Measurements from ENCODE around the gene ALS2CL.
A peak's percentile ranks its signal among the peaks of the same experiment; 100 is the strongest.

The ALS2CL gene

DNA sequence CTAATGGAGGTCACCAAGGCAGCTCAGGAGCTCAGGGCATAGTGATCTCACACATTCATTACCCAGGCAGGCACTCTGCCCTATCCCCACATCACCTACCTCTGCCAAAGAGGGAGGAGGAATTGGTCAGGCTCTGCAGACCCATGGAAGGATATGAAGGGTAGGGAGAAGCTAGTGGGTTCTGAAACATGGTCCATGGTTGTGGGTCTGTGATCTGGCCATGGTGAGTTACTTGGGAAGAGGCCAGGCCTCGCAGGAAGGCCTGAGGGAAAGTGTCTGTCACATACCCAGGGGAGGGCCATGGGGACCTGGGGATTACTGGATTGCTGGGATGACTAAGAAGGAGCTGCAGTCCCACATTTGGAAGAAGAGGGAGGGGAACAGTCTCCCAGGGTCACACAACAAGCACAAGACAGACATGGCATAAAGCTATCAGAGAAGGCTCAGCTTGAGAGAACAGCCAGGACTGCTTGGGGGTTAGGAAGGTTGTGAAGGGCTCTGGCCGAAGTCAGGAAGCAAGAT lies 25.6 kb upstream of the ALS2CL start:
- Histone ChIP-seq H3K27me3 (ENCODE audit: insufficient read depth, low read depth, severe bottlenecking) (no peaks in the 10 kb centered on the region), H3K9me3 (ENCODE audit: severe bottlenecking) (no peaks in the 10 kb centered on the region), H3K36me3 (no peaks in the 10 kb centered on the region), H3K27ac (no peak overlapping the region), H3K4me3 (ENCODE audit: low read depth, low read length) (no peak overlapping the region)
- TF ChIP-seq, protein P1, sequence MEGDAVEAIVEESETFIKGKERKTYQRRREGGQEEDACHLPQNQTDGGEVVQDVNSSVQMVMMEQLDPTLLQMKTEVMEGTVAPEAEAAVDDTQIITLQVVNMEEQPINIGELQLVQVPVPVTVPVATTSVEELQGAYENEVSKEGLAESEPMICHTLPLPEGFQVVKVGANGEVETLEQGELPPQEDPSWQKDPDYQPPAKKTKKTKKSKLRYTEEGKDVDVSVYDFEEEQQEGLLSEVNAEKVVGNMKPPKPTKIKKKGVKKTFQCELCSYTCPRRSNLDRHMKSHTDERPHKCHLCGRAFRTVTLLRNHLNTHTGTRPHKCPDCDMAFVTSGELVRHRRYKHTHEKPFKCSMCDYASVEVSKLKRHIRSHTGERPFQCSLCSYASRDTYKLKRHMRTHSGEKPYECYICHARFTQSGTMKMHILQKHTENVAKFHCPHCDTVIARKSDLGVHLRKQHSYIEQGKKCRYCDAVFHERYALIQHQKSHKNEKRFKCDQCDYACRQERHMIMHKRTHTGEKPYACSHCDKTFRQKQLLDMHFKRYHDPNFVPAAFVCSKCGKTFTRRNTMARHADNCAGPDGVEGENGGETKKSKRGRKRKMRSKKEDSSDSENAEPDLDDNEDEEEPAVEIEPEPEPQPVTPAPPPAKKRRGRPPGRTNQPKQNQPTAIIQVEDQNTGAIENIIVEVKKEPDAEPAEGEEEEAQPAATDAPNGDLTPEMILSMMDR (IDR thresholded peaks at IDR 0.05; ENCODE audit: low read depth, low read length) = no peak
- no peak for DNase-seq

DNA sequence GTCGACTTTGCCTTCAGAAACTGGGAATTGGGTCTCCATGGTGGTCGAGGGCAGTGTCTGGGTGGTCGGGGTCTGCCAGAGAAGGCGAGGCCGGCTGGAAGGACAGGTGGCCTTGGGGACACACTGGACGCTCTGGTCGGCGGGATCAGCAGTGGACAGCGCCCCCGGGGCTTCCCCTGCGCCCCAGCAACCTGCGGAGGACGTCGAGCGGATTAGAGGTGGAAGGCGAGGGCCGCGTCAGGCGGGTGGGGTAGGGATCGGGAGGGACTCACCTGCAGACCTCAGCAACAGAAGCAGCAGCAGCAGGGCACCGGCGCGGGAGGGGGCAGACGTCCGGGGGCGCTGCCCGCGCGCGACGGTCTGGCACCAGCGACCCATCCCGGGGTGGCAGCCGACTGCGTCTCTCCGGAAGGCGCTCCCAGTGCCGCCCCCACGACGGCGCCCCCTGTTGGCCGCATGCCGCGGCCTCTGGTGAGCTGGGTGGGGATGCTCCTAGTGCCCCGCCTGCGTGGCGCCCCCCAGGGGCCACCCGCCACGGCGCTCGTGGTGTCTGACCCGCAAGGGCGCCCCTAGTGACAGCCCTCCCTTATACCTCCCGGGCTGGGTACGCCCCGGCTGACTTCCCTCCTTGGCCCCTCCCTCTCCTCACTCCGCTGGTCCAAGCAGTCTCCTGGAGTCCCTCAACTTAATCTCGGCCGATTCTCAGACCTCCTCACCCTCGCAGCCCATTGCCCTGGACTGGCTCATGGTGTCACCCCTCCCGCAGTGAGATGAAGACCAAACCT lies 24.2 kb upstream of the ALS2CL start, which contains the start of gene PRSS50:
Gene PRSS50 (minus strand): TSS at position 423 of the 785 bp plus-strand sequence. CDS start 45 bp downstream, at position 378.
- no peaks in the 10 kb centered on the region for H3K9me3 ChIP-seq (ENCODE audit: severe bottlenecking)

DNA sequence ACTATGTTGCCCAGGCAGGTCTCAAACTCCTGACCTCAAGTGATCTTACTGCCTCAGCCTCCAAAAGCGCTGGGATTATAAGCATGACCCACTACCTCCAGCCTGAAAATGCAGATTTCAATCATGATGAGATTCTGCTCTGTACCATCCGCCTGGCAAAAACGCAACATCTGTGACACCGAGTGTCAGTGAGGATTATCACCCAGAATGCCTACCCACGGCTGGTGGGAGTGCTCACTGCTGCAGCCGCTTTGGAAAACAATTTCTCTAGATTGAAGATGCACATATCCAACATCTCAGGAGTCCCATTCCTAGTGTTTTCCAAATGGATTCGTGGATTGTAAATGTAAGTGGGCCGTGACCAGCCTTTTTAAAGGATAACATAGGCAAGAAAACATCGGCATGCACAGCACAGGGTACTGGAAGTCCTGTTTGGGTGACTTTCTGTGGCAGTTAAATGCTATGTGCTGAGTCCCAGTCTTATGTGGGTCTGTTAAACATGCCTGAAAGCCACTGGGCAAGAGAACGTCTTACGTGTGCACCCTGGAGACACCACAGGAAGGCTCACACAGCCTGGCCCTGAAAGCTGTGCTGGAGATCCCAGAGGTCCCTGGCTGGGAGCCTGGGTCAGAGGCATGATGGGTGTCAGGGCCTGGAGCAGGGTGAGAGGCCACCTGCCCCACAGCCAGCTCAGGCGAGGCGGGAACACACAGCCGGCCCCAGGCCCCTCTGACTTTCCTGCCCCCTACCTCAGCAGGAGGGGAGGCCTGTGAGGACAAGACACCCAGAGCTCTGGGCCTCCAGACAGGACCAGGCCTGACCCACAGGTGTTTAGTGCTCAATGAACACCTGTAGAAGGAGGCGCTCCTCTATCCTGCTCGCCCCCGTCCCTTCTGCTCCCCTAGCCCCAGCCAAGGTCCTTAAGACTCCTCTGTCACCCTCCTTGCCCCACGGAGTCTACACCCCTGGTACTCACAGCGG lies 23.3 kb upstream of the ALS2CL start:
- no peaks in the 10 kb centered on the region for H3K9me3 ChIP-seq (ENCODE audit: severe bottlenecking)
- H3K27ac ChIP-seq = no peak overlapping the region
- TF ChIP-seq, protein P1 (IDR thresholded peaks at IDR 0.05; ENCODE audit: low read depth, low read length) = no peak
- no peaks in the 10 kb centered on the region for H3K27me3 ChIP-seq (ENCODE audit: insufficient read depth, low read depth, severe bottlenecking)
- H3K4me3 ChIP-seq (ENCODE audit: low read depth, low read length) = no peak overlapping the region
- no peak for DNase-seq
- H3K36me3 ChIP-seq = no peaks in the 10 kb centered on the region

More for the DNA sequence above, 24.2 kb upstream of the ALS2CL start, which contains the start of gene PRSS50:
- no peak within 1 kb of the TSS for H3K27ac ChIP-seq
- H3K4me3 ChIP-seq (ENCODE audit: low read depth, low read length) = no peak within 1 kb of the TSS
- TF ChIP-seq, protein P1 (IDR thresholded peaks at IDR 0.05; ENCODE audit: low read depth, low read length) = peak; percentile 52
- H3K36me3 ChIP-seq = no peaks in the 10 kb centered on the region
- no peak for DNase-seq
- no peaks in the 10 kb centered on the region for H3K27me3 ChIP-seq (ENCODE audit: insufficient read depth, low read depth, severe bottlenecking)

DNA sequence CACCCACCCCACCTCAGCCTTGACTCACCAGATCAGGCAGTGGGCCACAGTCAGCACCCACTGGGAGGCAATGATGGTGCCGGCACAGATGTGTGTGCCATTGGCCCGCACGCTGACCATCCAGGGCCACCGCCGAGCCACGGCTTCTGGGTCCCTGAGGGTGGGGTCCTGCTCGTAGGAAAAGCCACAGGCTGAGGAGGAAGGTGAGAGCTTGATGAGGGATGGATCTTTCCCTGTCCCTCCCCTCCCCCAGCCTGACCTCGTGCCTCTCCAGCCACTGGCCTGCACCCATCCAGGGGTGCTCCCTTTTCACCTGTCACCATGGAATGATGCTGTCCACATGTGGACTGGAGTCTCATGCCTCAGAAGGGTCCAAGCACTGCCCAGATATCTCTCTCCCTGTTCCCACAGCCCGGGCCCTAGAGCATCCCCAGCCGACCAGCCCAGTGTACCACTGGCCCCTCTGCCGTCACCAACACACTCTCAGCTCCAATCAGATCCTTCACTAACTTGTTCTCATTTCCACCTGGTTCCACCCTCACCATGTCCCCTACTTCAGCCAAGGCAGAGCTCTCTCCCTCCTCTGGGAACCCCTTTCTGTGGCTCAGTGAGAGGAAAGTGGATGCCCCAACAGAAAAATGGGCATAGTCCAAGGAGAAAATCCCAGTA lies 22.2 kb upstream of the ALS2CL start:
- DNase-seq = no peak
- H3K36me3 ChIP-seq = no peaks in the 10 kb centered on the region
- no peaks in the 10 kb centered on the region for H3K9me3 ChIP-seq (ENCODE audit: severe bottlenecking)
- H3K27ac ChIP-seq = no peak overlapping the region
- no peak overlapping the region for H3K4me3 ChIP-seq (ENCODE audit: low read depth, low read length)
- TF ChIP-seq, protein P1 (IDR thresholded peaks at IDR 0.05; ENCODE audit: low read depth, low read length) = no peak
- no peaks in the 10 kb centered on the region for H3K27me3 ChIP-seq (ENCODE audit: insufficient read depth, low read depth, severe bottlenecking)

DNA sequence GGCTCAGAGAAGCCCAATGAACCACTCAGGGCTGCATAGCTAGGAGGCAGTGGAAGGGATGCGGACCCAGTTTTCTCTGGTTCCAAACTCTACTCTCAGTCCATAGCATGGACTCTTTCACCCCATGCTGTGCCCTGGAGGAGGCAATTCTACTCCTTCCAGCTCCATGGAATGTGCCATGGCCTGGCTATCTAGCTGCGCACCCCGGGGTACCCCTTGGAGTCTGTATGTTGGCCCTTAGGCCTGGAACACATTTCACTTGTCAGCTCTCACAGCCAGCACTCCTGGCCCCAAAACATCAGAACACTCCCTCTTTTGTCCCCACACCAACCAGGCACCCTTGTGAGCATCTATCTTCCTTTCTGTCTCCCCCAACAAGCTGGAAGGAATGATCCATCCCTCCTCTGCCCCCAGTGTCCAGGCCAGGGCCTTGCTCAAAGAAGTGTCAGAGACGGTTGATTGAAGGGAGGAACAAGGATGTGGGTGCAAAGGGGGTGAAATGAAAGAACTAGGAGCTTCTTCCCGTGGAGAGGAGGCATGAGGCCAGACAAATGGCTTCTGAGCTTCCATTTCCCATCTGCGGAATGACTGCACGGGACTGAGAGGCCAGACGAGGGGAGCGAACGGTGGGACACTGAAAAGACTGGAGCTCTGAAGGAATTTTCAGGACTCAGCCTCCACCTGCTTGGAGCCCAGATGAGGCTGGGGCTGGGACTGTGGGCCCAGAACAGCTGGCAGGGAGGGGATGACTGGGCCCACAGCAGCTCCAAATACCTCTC lies 21.4 kb upstream of the ALS2CL start:
- Histone ChIP-seq H3K9me3 (ENCODE audit: severe bottlenecking) (no peaks in the 10 kb centered on the region), H3K27ac (no peak overlapping the region), H3K4me3 (ENCODE audit: low read depth, low read length) (no peak overlapping the region), H3K27me3 (ENCODE audit: insufficient read depth, low read depth, severe bottlenecking) (no peaks in the 10 kb centered on the region), H3K36me3 (no peaks in the 10 kb centered on the region)
- no peak for DNase-seq
- TF ChIP-seq, protein P1 (IDR thresholded peaks at IDR 0.05; ENCODE audit: low read depth, low read length) = no peak
